ENCODE data around the gene GRIK5. TPM values are rescaled to one million over a fixed set of nuclear protein-coding genes. Genes with fewer than 3 reads are reported as not detected.
A peak's percentile ranks its signal among the peaks of the same experiment; 100 is the strongest.

GRIK5 gene
- total RNA-seq, 1 experiment from 2014 or later: 0.48 TPM

DNA sequence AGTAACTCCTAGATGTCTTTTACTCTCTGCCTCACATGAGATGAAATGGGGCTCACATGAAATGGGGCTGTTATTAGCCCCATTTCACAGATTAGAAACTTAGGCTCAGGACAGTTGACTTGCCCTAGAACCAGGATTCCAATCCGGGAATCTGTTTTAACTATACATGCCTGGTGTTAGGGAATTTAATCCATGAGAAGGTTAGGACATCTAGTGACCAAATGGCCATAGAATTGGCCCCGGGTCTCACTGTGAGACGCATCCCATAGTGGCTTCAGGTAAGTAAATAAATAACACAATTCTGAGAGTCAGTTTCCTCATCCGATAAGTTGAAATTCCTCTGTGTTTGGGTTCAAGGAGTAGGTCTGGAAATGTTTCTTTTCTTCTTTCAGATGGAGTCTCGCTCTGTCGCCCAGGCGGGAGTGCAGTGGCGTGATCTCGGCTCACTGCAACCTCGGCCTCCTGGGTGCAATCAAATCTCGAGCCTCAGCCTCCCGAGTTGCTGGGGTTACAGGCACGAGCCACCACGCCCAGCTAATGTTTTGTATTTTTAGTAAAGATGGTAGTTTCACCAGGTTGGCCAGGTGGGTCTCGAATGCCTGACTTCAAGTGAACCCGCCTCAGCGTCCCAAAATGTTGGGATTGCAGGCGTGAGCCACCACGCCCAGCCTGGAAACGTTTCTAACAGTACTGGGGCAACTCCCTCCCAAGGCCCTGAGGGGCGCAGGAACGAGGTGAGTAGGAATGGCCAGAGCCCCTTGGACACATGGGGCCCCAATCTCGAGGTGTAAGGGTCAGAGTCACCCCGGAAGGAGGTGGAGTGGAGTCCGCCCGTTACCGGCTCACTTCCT, 4.7 kb upstream of the GRIK5 start:
- no peaks in the 10 kb centered on the region for H3K9me3 ChIP-seq
- Mint-ChIP-seq H3K36me3 (ENCODE audit: insufficient read depth, unreplicated experiment) (peaks cover 27% of the 10 kb centered on the region), H3K9me3 (ENCODE audit: unreplicated experiment) (no peaks in the 10 kb centered on the region), H3K4me3 (ENCODE audit: unreplicated experiment) (peak overlapping the region; percentile 92), H3K4me1 (ENCODE audit: low read depth, unreplicated experiment) (peaks cover 19% of the 10 kb centered on the region), H3K27ac (ENCODE audit: unreplicated experiment) (peak overlapping the region; percentile 99), H3K27me3 (ENCODE audit: insufficient read depth, unreplicated experiment) (no peaks in the 10 kb centered on the region)
- BruUV-seq (replicated peaks): no TSS peak
- DNase-seq: peak; percentile 53 to 61
- peaks cover 2% of the 10 kb centered on the region for H3K36me3 ChIP-seq (ENCODE audit: control insufficient read depth, insufficient read depth, low read length)
- ChIA-PET POLR2A (no interaction called here), CTCF (no interaction called here)
- H3K27me3 ChIP-seq (replicated peaks; ENCODE audit: control insufficient read depth, insufficient read depth, low read length): no peaks in the 10 kb centered on the region
- TF ChIP-seq, protein P1, sequence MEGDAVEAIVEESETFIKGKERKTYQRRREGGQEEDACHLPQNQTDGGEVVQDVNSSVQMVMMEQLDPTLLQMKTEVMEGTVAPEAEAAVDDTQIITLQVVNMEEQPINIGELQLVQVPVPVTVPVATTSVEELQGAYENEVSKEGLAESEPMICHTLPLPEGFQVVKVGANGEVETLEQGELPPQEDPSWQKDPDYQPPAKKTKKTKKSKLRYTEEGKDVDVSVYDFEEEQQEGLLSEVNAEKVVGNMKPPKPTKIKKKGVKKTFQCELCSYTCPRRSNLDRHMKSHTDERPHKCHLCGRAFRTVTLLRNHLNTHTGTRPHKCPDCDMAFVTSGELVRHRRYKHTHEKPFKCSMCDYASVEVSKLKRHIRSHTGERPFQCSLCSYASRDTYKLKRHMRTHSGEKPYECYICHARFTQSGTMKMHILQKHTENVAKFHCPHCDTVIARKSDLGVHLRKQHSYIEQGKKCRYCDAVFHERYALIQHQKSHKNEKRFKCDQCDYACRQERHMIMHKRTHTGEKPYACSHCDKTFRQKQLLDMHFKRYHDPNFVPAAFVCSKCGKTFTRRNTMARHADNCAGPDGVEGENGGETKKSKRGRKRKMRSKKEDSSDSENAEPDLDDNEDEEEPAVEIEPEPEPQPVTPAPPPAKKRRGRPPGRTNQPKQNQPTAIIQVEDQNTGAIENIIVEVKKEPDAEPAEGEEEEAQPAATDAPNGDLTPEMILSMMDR (IDR thresholded peaks at IDR 0.05; ENCODE audit: insufficient read depth in 1 of 2, low read depth in 1 of 2, low read length in 1 of 2, severe bottlenecking in 1 of 2, unreplicated experiment in 1 of 2): peak in 1 of 2 experiments; percentile 7
- intact Hi-C loops (cut with micrococcal nuclease; ENCODE audit: unreplicated experiment): loop anchor here (5.0 kb wide), 1 partner anchor 192 kb away; the partner anchor contains the start of gene ARHGEF1
- peak overlapping the region; percentile 62 for H3K4me3 ChIP-seq (ENCODE audit: low read depth, low read length)
- peaks cover 11% of the 10 kb centered on the region; the same call in 1 of the 2 replicates for H3K4me1 ChIP-seq

DNA sequence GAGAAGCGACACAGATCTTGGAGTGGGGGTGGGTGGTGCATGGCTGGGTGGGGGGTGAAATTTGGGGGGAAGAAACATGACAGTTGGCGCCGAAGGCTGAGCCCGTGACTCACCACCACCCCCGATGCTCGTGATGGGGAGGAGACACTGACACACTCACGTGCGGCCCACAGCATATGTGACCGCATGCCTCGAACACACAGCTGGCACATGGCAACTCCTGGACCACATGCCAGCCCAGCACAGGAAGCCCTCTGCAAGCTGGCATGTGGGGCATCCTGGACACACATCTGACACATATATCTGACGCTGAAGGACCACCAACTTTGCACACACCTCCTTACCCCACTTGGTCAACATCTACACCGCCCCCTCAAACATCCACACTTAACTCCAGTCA, 1.2 kb upstream of the GRIK5 start:
- Histone ChIP-seq H3K4me3 (ENCODE audit: low read depth, low read length) (no peak overlapping the region), H3K36me3 (ENCODE audit: control insufficient read depth, insufficient read depth, low read length) (no peaks in the 10 kb centered on the region), H3K4me1 (peaks cover 3% of the 10 kb centered on the region; the same call in 1 of the 2 replicates), H3K9me3 (no peaks in the 10 kb centered on the region), H3K27me3 (replicated peaks; ENCODE audit: control insufficient read depth, insufficient read depth, low read length) (no peaks in the 10 kb centered on the region; the same call in 1 of the 2 replicates)
- Mint-ChIP-seq H3K9me3 (ENCODE audit: unreplicated experiment) (no peaks in the 10 kb centered on the region), H3K27me3 (ENCODE audit: insufficient read depth, unreplicated experiment) (no peaks in the 10 kb centered on the region), H3K4me1 (ENCODE audit: low read depth, unreplicated experiment) (no peaks in the 10 kb centered on the region), H3K4me3 (ENCODE audit: unreplicated experiment) (no peak overlapping the region), H3K27ac (ENCODE audit: unreplicated experiment) (no peak overlapping the region), H3K36me3 (ENCODE audit: insufficient read depth, unreplicated experiment) (peaks cover 11% of the 10 kb centered on the region)
- BruUV-seq (replicated peaks): no TSS peak
- DNase-seq: no peak
- TF ChIP-seq, protein P1 (IDR thresholded peaks at IDR 0.05; ENCODE audit: insufficient read depth in 1 of 2, low read depth in 1 of 2, low read length in 1 of 2, severe bottlenecking in 1 of 2, unreplicated experiment in 1 of 2): no peak
- CTCF ChIA-PET: no interaction called here
- intact Hi-C loops (cut with micrococcal nuclease; ENCODE audit: unreplicated experiment): no loop called here
- POLR2A ChIA-PET: interaction anchor here (0.7 kb wide), 1 partner anchor 134 kb away, joined by 3 read pairs; no protein-coding TSS in a partner anchor

DNA sequence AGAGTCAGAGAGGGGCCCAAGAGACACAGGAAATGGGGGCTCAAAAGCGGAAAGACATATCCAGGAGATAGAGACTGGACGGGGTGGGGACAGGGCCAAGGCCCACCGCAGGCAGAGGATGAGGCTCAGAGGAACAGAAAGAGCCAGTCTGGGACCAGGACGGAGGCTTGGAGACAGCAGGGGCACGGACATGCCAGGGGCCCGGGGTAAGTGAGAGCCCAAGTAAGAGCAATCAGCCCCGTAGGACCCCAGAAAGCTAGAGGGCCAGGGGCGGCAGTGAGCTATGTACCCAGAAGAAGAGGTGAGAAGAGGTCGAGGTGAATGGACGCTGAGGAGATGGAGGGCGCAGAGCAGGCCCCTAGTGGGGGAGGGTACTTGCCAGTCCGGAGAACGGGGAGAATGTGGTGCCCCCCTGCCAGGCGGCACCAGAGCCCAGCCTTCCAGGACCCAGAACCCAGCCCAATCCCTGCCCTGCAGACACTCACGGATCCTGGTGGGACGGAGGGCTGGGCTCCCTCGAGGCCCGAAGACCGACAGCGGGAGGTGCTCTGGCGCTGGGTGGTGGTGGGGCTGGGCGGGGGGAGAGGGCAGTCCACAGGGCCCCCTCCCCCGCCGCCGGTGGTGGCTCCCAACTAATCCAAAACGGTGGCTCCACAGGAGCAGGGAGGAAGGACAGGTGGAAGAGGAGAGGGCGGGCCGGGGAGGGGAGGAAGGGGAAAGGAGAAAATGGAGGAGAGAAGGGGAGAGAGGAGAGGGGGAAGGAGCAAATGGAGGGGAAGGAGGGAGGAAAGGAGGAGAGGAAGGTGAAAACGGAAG, 1.0 kb downstream of the GRIK5 start:
- H3K9me3 Mint-ChIP-seq (ENCODE audit: unreplicated experiment): no peaks in the 10 kb centered on the region
- TF ChIP-seq, protein P1 (IDR thresholded peaks at IDR 0.05; ENCODE audit: insufficient read depth in 1 of 2, low read depth in 1 of 2, low read length in 1 of 2, severe bottlenecking in 1 of 2, unreplicated experiment in 1 of 2): no peak
- H3K27ac Mint-ChIP-seq (ENCODE audit: unreplicated experiment): no peak overlapping the region
- no peak for DNase-seq
- peaks cover 5% of the 10 kb centered on the region for H3K27me3 Mint-ChIP-seq (ENCODE audit: insufficient read depth, unreplicated experiment)
- no peaks in the 10 kb centered on the region for H3K4me1 ChIP-seq
- H3K4me1 Mint-ChIP-seq (ENCODE audit: low read depth, unreplicated experiment): no peaks in the 10 kb centered on the region
- no peak overlapping the region for H3K4me3 Mint-ChIP-seq (ENCODE audit: unreplicated experiment)
- no peak overlapping the region for H3K4me3 ChIP-seq (ENCODE audit: low read depth, low read length)
- H3K27me3 ChIP-seq (replicated peaks; ENCODE audit: control insufficient read depth, insufficient read depth, low read length): no peaks in the 10 kb centered on the region; the same call in 1 of the 2 replicates
- intact Hi-C loops (cut with micrococcal nuclease; ENCODE audit: unreplicated experiment): no loop called here
- no peaks in the 10 kb centered on the region for H3K36me3 ChIP-seq (ENCODE audit: control insufficient read depth, insufficient read depth, low read length)
- ChIA-PET POLR2A (no interaction called here), CTCF (no interaction called here)
- no TSS peak for BruUV-seq (replicated peaks)
- H3K9me3 ChIP-seq: no peaks in the 10 kb centered on the region
- H3K36me3 Mint-ChIP-seq (ENCODE audit: insufficient read depth, unreplicated experiment): no peaks in the 10 kb centered on the region
